NOMO-1 (cell line): ENCODE results near the gene RFT1.
A peak's percentile ranks its signal among the peaks of the same experiment; 100 is the strongest.
"Not testable (repeated sequence)": the region's sequence is repeated elsewhere in the genome, so short reads cannot be mapped to it uniquely, and the experiment has no call there.

Experiments
- DNase-seq, 2 experiments: peaks; one replicate each; lab custom pipeline; 2025; ENCODE audit not compliant: unreplicated experiment in 2 of 2; lab: John Stamatoyannopoulos, UW

Gene RFT1

GRCh38 chr3:53163444-53164387 is 33.5 kb upstream of the RFT1 start:
- DNase-seq = peak in 1 of 2 experiments; percentile 12

GRCh38 chr3:53162672-53163443 is 32.6 kb upstream of the RFT1 start:
- DNase-seq = no peak

- DNase-seq = peak; percentile 31 to 40
Measured at GRCh38 chr3:53161820-53162671, 31.8 kb upstream of the RFT1 start.

GRCh38 chr3:53161450-53161819 is 31.2 kb upstream of the RFT1 start:
- DNase-seq = no peak

- DNase-seq = peak; percentile 65 to 79
Measured at GRCh38 chr3:53160660-53161449, 30.6 kb upstream of the RFT1 start, which contains the start of gene PRKCD. PRKCD (plus strand) TSS chr3:53161209; CDS start chr3:53178423, 17,214 bp downstream.

GRCh38 chr3:53160061-53160659 is 29.9 kb upstream of the RFT1 start:
- DNase-seq = no peak

- DNase-seq = no peak
Measured at GRCh38 chr3:53159156-53160060, 29.2 kb upstream of the RFT1 start.

- DNase-seq = peak; percentile 66 to 73
Measured at GRCh38 chr3:53158765-53159155, 28.5 kb upstream of the RFT1 start.

- no peak for DNase-seq
Measured at GRCh38 chr3:53157974-53158580, 27.8 kb upstream of the RFT1 start.

GRCh38 chr3:53156368-53156834 is 26.2 kb upstream of the RFT1 start:
- no peak for DNase-seq

GRCh38 chr3:53155760-53156159 is 25.5 kb upstream of the RFT1 start:
- DNase-seq = no peak

GRCh38 chr3:53154881-53155285 is 24.6 kb upstream of the RFT1 start:
- DNase-seq = no peak

- no peak for DNase-seq
Measured at GRCh38 chr3:53153980-53154379, 23.7 kb upstream of the RFT1 start.

GRCh38 chr3:53153264-53153823 is 23.1 kb upstream of the RFT1 start:
- DNase-seq = no peak

GRCh38 chr3:53151870-53152660 is 21.8 kb upstream of the RFT1 start:
- DNase-seq = no peak

- no peak for DNase-seq
Measured at GRCh38 chr3:53151465-53151864, 21.2 kb upstream of the RFT1 start.

GRCh38 chr3:53151086-53151438 is 20.8 kb upstream of the RFT1 start:
- not testable (repeated sequence) for DNase-seq
